Lung microvascular endothelial cell (primary cell): ENCODE measurements around the gene SYN1. TPM values are rescaled to one million over a fixed set of nuclear protein-coding genes. Genes with fewer than 3 reads are reported as not detected.
"Not testable (repeated sequence)": the region's sequence is repeated elsewhere in the genome, so short reads cannot be mapped to it uniquely, and the experiment has no call there.

Source experiments
- DNase-seq, 2 donors: peaks; one replicate each; pipeline versions ENCODE4 v3.0.0 to v3.0.0-alpha.2; 2010; ENCODE audit warnings: low read depth in 2 of 2
- total RNA-seq: library from RNA; depleted of rRNA; stranded (reverse); fragments of >200 nt; gene quantifications from 2 replicates; pipeline ENCODE4 v1.2.1, GENCODE V29; 2014

The SYN1 gene
- total RNA-seq, result under 0.01 TPM in 1 of 2 replicates, not detected in the other

DNA sequence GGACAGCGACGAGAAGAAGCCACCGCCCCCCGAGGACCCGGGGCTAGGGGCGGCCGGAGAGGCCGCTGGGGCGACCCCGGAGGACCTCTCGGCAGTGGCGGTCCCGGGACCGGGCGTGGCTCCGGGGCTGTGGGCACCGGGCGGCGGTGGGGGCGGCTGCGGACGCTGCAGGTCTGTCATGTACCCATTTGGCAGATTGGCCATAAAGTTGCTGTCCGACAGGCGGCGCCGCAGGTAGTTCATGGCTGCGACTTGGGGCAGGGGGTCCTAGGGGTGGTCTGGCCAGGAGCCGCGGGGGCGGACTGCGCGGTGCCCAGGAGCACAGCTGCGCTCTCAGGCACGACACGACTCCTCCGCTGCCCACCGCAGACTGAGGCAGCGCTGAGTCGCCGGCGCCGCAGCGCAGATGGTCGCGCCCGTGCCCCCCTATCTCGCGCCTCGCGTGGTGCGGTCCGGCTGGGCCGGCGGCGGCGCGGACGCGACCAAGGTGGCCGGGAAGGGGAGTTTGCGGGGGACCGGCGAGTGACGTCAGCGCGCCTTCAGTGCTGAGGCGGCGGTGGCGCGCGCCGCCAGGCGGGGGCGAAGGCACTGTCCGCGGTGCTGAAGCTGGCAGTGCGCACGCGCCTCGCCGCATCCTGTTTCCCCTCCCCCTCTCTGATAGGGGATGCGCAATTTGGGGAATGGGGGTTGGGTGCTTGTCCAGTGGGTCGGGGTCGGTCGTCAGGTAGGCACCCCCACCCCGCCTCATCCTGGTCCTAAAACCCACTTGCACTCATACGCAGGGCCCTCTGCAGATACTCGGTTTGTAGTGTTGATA is at the start of gene SYN1:
Gene SYN1 (minus strand): TSS at position 372 of the 817 bp plus-strand sequence. CDS start 129 bp downstream, at position 243.
- DNase-seq, result peak; percentile 85 to 89

DNA sequence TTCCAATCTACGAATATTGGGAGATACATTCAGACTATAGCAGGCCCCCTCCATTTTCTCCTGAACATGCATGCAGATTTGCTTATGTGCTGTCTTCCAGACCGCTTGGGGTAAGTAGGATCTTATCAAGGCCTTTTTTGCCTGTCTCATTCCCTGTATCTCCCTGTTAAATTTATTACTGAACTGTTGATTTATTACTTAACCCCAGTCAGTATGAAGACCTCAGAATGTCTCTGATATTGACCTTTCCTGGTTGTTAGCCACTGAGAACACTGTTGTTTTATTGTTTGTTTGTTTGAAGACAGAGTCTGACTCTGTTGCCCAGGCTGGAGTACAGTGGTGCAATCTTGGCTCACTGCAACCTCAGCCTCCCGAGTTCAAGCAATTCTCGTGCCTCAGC is 46.1 kb upstream of the SYN1 start:
- not testable (repeated sequence) for DNase-seq

GRCh38 chrX:47664737-47665136 is 45.1 kb upstream of the SYN1 start:
- DNase-seq, result no peak

- DNase-seq, result peak in 1 of 2 donors; percentile 53
Measured at GRCh38 chrX:47662144-47662657, 42.5 kb upstream of the SYN1 start.

- DNase-seq, result no peak
Measured at GRCh38 chrX:47661539-47661938, 41.9 kb upstream of the SYN1 start.

GRCh38 chrX:47659421-47659726 is 39.7 kb upstream of the SYN1 start:
- DNase-seq, result no peak

DNA sequence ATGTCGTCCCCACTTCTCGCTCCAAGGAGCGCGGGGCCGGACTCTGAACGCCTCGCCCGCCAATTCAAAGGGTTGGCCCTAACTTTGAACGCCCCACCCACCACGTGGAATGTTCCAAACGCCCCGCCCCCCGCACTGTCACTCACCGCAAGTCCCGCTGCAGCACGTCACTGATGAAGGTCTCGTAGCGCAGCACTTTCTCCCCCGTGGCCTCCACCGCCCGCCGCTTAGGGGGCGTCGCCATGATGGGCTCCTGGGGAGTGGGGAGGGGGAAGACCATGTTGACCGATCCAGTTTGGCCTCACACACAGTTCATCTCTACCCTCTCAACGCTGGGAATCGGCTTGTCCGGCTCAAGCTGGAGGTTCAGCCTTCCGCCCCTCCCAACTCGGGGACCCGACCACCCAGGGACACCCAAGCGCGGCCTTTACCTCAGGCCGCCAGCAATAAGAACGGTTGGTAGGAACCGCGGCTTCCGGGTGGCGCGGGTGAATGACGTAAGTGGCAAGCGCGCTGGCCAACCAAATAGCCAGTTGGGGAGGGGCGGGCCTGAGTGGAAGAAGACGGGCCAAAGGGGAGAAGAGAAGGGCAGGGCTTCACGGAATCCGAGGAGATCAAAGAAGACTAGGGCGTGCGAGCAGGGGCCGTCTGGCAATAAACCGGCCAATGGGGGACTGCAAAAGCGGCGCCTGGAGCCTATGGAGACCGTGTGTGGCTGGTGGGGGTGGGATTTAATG is 39.2 kb upstream of the SYN1 start, which contains the start of gene UXT:
Gene UXT (minus strand): TSS at position 497 of the 737 bp plus-strand sequence. CDS start 253 bp downstream, at position 244.
- peak; percentile 92 to 93 for DNase-seq

DNA sequence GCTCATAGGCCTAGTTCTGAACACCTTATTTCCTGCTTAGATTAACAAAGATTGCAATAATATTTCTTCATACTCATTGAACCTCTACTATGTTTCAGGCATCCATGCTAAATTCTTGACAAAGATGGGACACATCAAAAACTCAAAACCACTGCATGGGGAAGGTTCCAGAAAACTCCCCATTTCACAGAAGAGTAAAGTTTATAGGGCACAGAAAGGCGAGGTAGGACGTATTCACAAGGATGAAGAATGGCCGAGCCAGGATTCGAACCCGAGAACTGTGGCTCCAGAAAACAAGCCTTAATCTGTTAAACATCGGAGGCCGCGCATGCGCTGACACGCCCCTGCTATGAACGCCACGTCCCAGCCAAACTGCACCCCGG is 38.6 kb upstream of the SYN1 start:
- DNase-seq, result no peak

- no peak for DNase-seq
Measured at GRCh38 chrX:47651043-47651905, 31.6 kb upstream of the SYN1 start.

GRCh38 chrX:47650164-47651042 is 30.7 kb upstream of the SYN1 start, which contains the start of gene ELK1:
TSS of gene ELK1 (minus strand) at chrX:47650563. CDS start at chrX:47641441, 9,122 bp downstream.
- DNase-seq, result peak; percentile 98 to 99

DNA sequence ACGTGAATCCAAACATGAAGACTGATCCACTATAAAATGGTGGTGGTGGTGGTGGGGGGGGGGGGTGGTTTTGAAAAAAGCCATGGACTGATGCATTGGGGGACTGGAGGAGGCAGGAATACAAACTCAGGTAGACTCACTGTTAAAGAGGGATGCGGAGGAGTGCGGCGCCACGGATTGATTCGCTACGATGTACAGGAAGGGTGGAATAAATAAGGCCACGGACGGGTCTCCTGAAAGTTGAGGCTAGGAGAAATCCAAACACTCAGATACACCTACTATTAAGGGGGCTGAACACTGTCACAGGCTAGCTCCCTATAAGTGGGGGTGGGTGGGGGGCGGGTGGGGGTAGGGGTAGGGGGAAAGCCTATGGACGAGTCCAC is 30.1 kb upstream of the SYN1 start:
- no peak for DNase-seq

DNA sequence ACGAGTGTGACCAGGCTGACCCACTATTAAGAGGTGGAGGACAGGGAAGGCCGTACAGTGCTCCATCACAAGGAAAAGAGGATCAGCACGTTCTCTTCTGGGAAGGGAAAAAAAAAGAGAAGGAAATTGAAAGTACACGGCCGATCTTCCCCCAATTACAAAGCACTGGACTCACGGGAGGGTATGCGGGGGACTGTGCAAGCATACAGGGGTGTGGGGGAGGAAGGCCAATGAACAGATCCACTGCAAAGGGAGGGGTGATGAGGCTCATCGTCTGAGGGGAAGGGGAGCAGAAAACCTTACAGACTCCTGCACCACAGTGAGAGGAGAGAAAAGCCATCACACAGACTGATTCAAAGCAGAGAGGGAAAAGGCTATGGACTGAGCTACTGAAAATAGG is 29.6 kb upstream of the SYN1 start:
- DNase-seq, result no peak

- no peak for DNase-seq
Measured at GRCh38 chrX:47648376-47648775, 28.7 kb upstream of the SYN1 start.

DNA sequence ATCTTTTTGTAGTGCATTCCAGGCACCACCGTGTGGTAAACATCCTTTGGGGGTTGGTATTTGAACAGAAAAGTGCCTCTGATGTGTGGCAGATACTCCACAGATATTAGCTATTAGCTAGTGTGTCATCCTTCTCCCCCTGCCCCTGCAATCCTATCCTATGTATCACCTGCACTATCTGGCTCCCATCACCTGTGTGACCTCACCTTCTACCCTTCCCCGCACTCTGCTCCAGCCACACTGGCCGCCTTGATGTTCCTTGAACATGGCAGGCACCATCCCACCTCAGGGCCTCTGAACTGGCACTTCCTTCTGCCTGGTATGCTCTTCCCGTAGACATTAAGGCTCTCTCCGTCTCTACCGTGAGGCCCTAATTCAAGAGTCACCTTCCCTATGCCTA is 27.0 kb upstream of the SYN1 start:
- no peak for DNase-seq

- no peak for DNase-seq
Measured at GRCh38 chrX:47645530-47645929, 25.9 kb upstream of the SYN1 start.

- DNase-seq, result peak; percentile 59 to 65
Measured at GRCh38 chrX:47644557-47645091, 25.0 kb upstream of the SYN1 start.

DNA sequence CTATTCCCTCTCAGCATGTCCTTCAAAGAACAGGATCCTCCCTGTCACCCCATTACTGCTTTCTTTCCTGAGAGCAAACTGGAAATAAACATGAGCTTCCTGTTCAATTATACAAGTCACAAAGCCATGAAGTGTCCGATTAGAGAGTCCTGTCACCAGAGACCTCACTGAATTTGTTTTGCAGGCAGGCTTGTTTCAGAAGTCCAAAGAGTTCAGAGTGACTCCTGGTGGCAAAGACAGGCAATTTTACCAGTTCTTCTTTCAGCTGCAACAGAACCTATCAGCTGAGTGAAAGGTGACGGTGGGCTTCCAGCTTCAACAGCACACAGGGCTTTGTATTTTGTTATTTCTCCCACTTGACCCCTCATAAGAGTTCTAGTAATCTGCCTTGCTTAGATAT is 24.3 kb upstream of the SYN1 start:
- peak; percentile 63 to 71 for DNase-seq

GRCh38 chrX:47638816-47639215 is 19.2 kb upstream of the SYN1 start:
- DNase-seq, result no peak

DNA sequence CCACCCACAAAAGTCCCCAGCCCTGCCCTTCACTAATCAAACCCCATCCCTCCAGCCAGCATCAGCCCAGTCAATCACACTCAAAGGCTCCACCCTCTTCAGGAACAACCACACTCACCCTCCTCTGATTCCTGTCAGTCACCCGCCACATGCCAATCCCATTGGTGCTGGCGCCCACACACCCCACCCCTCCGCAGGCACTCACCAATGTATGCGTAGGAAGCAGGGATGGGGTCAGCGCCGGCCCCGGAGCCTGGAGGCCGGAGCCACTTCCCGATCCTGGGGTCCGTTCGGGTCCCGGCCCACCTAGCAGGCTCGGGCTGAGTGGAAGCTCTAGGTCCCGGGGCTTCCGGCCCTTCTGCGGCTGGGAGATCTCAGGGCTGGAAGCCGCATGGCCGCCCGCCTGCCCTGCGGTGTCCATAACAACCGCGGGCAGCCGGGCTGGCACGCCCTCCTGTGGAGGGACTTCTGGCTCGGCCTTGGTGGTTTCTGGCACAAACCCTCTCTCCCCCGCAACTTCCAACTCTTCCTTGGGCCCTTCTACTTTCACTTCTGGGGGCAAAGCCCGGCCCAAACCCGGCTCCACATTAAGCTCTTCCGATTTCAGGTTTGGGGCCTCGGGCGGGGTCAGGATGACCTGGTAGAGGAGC is 18.0 kb upstream of the SYN1 start:
- DNase-seq, result peak; percentile 76 to 83
